Heart left ventricle (tissue), 16 donors: ENCODE measurements around the gene WDR13. TPM values are rescaled to one million over a fixed set of nuclear protein-coding genes. Genes with fewer than 3 reads are reported as not detected.

ENCODE experiments used
- ATAC-seq, 4 donors: fragments of 200-7000 bp; cut with Tn5 transposase; one replicate each; pipeline ENCODE4 v1.9.1; 2020 to 2022; ENCODE audit warnings: moderate library complexity in 4 of 4, mild to moderate bottlenecking in 3 of 4, moderate number of reproducible peaks in 1 of 4
- DNase-seq, 5 donors: peaks; one replicate each; pipeline ENCODE4 v3.0.0-alpha.2; 2020
- H3K27ac ChIP-seq, 12 donors: fragments of 200-600 bp; sonication (generic) in 4 of 12; one replicate each; pipeline versions ENCODE4 v1.5.0 to v1.8.0; 2016 to 2022; ENCODE audit warnings: mild to moderate bottlenecking in 2 of 12
- H3K27me3 ChIP-seq, 9 donors: fragments of 200-600 bp; sonication (generic) in 2 of 9; one replicate each; pipeline versions ENCODE4 v1.5.1 to v1.8.0; 2016 to 2022; ENCODE audit warnings: mild to moderate bottlenecking in 3 of 9
- H3K36me3 ChIP-seq, 9 donors: fragments of 200-600 bp; sonication (generic) in 2 of 9; one replicate each; pipeline versions ENCODE4 v1.5.0 to v1.8.0; 2018 to 2022; ENCODE audit warnings: mild to moderate bottlenecking in 2 of 9
- H3K4me1 ChIP-seq, 12 donors: fragments of 200-600 bp; sonication (generic) in 4 of 12; one replicate each; pipeline versions ENCODE4 v1.5.0 to v1.8.0; 2016 to 2022; ENCODE audit warnings: mild to moderate bottlenecking in 3 of 12
- H3K4me3 ChIP-seq, 12 donors: fragments of 200-600 bp; sonication (generic) in 4 of 12; one replicate each; pipeline versions ENCODE4 v1.5.0 to v1.8.0; 2017 to 2022; ENCODE audit warnings: mild to moderate bottlenecking in 9 of 12, moderate library complexity in 4 of 12
- H3K9me3 ChIP-seq, 12 donors: fragments of 200-600 bp; sonication (generic) in 4 of 12; one replicate each; pipeline versions ENCODE4 v1.5.0 to v1.8.0; 2016 to 2022; ENCODE audit warnings: mild to moderate bottlenecking in 1 of 12
- POLR2A ChIP-seq, 2 donors: fragments of 450-650 bp; IDR thresholded peaks; one replicate each; pipeline ENCODE4 v1.6.1; 2017; ENCODE audit warnings: antibody characterized with exemption in 2 of 2, mild to moderate bottlenecking in 2 of 2, moderate library complexity in 2 of 2
- WGBS, 4 donors: extraction: QIAGEN DNeasy Blood & Tissue Kit in 2 of 4; methylation state at CpG; one replicate each; pipeline versions ENCODE4 v1.1.5 to v1.1.7; 2013 to 2018; 5-methylcytosine and 5-hydroxymethylcytosine counted together
- intact Hi-C, 10 donors: fragments of 100-400 bp; cut with DNase I; formaldehyde crosslinking; loops; one replicate each; pipeline versions ENCODE4 v1.11.1 to v1.14.2; 2022
- polyA plus RNA-seq, 2 donors: library from polyadenylated mRNA; stranded (reverse); fragments of 200-250 nt; gene quantifications; one replicate each; pipeline ENCODE4 v1.2.3, GENCODE V29; 2013
- total RNA-seq, 9 donors: library from RNA; depleted of rRNA in 2 of 9; stranded (reverse); fragments of >200 nt in 2 of 9; fragmentation: NEBNext Ultra II Directional in 3 of 9; extraction: Animal tissue kit (Norgen Biotek cat#: 25700) in 3 of 9; gene quantifications; one replicate each; pipeline versions ENCODE4 v1.1.0 to v1.2.4, GENCODE V29; 2016 to 2023
- TF ChIP-seq, protein P1 (sequence below), 12 donors: fragments of 200-600 bp; sonication (generic) in 4 of 12; IDR thresholded peaks; one replicate each; pipeline versions ENCODE4 v1.5.0 to v1.8.0; 2018 to 2022; ENCODE audit warnings: antibody characterized with exemption in 12 of 12, mild to moderate bottlenecking in 5 of 12
- donor health status: ischemic (EF 13 %, LVEDD 7.1; RV severe dilation, severe dysfunction).
- donor health status: healthy with polysubstance abuse.
- donor health status: DM: no; HTN: yes; CAD: no.
- donor health status: DM: no; HTN: no; CAD: no.
- donor health status: ischemic (EF 25% LVEDD 6.9; RV normal size, moderate dysfunction).
- donor health status: ischemic (EF 25% LVEDD 5.7; RV mildly dilated, moderate dysfunction).
- donor health status: healthy.
- donor health status: DM: yes; HTN: yes; CAD: no.
- donor health status: ischemic (EF 35%, LVEDD 5.7; RV mildly dilated, moderate dysfunction).
- donor health status: nonischemic (EF 11% LVEDD 7.7; RV severe dilation, severe dysfunction).
- donor health status: DM: yes; HTN: yes; CAD: no.
- donor health status: PGD.
- donor health status: ischemic (EF 29% LVEDD 5.4; RV normal size, mild dysfunction).
- donor health status: nonischemic (EF 23%, LVEDD 6.1; RV moderate dilation, normal function).

The WDR13 gene
- total and polyA plus RNA-seq, 11 donors: 123 to 281 (median 198) TPM

DNA sequence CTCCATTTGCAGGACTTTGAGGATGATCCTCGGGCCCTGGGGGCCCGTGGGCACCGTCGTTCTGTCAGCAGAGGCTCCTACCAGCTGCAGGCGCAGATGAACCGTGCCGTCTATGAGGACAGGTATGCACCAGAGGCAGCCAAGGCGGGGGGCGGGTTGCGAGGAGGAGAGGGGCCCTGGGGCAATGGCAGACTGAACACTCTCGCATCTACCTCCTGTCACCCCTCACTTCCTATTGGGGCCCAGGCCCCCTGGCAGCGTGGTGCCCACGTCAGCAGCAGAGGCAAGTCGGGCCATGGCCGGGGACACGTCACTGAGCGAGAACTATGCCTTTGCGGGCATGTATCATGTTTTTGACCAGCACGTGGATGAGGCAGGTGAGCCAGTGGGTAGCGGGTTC, 2.0 kb downstream of the WDR13 start:
- WGBS, 4 donors: 90 to 97% (median 93%) methylated on average over 19 to 20 of the region's 20 CpGs
- Histone ChIP-seq H3K4me1 (peaks cover 0 to 12% (median 3%) of the 10 kb centered on the region in 12 donors), H3K27ac (no peak overlapping the region), H3K4me3 (no peak overlapping the region), H3K9me3 (no peaks in the 10 kb centered on the region), H3K36me3 (peaks cover 0 to 53% (median 51%) of the 10 kb centered on the region in 9 donors), H3K27me3 (no peaks in the 10 kb centered on the region)
- no peak for TF ChIP-seq POLR2A (IDR thresholded peaks at IDR 0.05)
- TF ChIP-seq, protein P1, sequence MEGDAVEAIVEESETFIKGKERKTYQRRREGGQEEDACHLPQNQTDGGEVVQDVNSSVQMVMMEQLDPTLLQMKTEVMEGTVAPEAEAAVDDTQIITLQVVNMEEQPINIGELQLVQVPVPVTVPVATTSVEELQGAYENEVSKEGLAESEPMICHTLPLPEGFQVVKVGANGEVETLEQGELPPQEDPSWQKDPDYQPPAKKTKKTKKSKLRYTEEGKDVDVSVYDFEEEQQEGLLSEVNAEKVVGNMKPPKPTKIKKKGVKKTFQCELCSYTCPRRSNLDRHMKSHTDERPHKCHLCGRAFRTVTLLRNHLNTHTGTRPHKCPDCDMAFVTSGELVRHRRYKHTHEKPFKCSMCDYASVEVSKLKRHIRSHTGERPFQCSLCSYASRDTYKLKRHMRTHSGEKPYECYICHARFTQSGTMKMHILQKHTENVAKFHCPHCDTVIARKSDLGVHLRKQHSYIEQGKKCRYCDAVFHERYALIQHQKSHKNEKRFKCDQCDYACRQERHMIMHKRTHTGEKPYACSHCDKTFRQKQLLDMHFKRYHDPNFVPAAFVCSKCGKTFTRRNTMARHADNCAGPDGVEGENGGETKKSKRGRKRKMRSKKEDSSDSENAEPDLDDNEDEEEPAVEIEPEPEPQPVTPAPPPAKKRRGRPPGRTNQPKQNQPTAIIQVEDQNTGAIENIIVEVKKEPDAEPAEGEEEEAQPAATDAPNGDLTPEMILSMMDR (IDR thresholded peaks at IDR 0.05): no peak
- intact Hi-C loops: loop anchor here in 1 of 10 donors (10.0 kb wide), 1 partner anchor 65 kb away; the partner anchor contains the start of gene TBC1D25
- no peak for DNase-seq
- no peak for ATAC-seq

DNA sequence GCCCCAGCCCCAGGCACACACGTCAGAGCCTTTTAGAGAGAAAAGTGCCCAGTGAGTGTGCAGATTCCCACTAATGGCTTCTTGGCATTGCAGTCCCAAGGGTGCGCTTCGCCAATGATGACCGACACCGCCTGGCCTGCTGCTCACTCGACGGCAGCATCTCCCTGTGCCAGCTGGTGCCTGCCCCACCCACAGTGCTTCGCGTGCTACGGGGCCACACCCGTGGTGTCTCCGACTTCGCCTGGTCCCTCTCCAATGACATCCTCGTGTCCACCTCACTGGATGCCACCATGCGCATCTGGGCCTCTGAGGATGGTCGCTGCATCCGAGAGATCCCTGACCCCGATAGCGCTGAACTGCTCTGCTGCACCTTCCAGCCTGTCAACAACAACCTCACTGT, 2.9 kb downstream of the WDR13 start:
- intact Hi-C loops: loop anchor here in 1 of 10 donors (10.0 kb wide), 1 partner anchor 475 kb away; the partner anchor contains the start of genes PRAF2 and WDR45
- no peak overlapping the region for H3K27ac ChIP-seq
- peaks cover 0 to 61% (median 59%) of the 10 kb centered on the region in 9 donors for H3K36me3 ChIP-seq
- ATAC-seq: no peak
- 89 to 91% (median 90%) methylated on average over 10 to 19 of the region's 19 CpGs for WGBS, 4 donors
- TF ChIP-seq, protein P1 (IDR thresholded peaks at IDR 0.05): no peak
- TF ChIP-seq POLR2A (IDR thresholded peaks at IDR 0.05): no peak
- DNase-seq: peak in 1 of 5 donors; percentile 27
- H3K4me3 ChIP-seq: no peak overlapping the region
- H3K27me3 ChIP-seq: no peaks in the 10 kb centered on the region
- no peaks in the 10 kb centered on the region for H3K9me3 ChIP-seq
- peaks cover 0 to 12% (median 3%) of the 10 kb centered on the region in 12 donors for H3K4me1 ChIP-seq

DNA sequence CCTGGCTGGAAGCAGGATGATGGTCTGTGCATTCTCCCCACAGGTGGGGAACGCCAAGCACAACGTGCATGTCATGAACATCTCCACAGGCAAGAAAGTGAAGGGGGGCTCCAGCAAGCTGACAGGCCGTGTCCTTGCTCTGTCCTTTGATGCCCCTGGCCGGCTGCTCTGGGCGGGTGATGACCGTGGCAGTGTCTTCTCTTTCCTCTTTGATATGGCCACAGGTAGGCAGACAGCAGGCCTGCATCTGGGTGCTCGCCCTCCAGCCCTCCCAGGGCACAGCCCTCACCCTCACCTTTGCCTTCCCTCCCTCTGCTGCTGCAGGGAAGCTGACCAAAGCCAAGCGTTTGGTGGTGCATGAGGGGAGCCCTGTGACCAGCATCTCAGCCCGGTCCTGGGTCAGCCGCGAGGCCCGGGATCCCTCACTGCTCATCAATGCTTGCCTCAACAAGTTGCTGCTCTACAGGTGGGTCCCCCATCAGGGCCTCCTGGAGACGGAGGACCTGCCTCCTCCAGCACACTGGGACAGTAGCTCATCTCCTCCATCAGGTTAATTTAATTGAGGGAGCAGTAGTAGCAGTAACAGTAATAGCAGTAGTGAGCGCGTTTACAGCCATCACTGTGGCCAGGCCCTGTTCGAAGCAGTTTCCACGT, 4.6 kb downstream of the WDR13 start:
- H3K27ac ChIP-seq: no peak overlapping the region
- H3K4me1 ChIP-seq: peaks cover 0 to 11% (median 3%) of the 10 kb centered on the region in 12 donors
- H3K36me3 ChIP-seq: peaks cover 0 to 67% (median 60%) of the 10 kb centered on the region in 9 donors
- H3K9me3 ChIP-seq: no peaks in the 10 kb centered on the region
- 75 to 83% (median 80%) methylated on average over 16 to 17 of the region's 17 CpGs for WGBS, 4 donors
- H3K4me3 ChIP-seq: no peak overlapping the region
- no peaks in the 10 kb centered on the region for H3K27me3 ChIP-seq
- TF ChIP-seq, protein P1 (IDR thresholded peaks at IDR 0.05): no peak
- no peak for TF ChIP-seq POLR2A (IDR thresholded peaks at IDR 0.05)
- ATAC-seq (no peak), DNase-seq (no peak)
- intact Hi-C loops: loop anchor here in 1 of 10 donors (10.0 kb wide), 1 partner anchor 473 kb away; the partner anchor contains the start of genes PRAF2 and WDR45

DNA sequence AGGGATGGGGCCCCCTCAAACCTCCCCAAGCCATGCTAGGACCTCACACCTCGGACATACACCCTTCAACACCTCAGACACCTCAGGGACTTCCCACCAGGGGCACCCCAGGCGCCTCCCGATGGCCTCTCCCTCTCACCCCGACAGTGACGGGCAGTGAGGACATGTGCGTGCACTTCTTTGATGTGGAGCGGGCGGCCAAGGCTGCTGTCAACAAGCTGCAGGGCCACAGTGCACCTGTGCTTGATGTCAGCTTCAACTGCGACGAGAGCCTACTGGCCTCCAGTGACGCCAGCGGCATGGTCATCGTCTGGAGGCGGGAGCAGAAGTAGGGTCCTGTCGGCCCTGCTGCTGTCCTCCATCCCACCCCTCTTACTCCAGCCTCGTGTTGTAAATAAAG, 7.4 kb downstream of the WDR13 start:
- H3K27me3 ChIP-seq: no peaks in the 10 kb centered on the region
- H3K4me1 ChIP-seq: no peaks in the 10 kb centered on the region
- no peak for ATAC-seq
- H3K4me3 ChIP-seq: no peak overlapping the region
- WGBS, 4 donors: 89 to 93% (median 91%) methylated on average over 8 to 16 of the region's 16 CpGs
- H3K36me3 ChIP-seq: peaks cover 0 to 56% (median 49%) of the 10 kb centered on the region in 9 donors
- no peak for TF ChIP-seq POLR2A (IDR thresholded peaks at IDR 0.05)
- TF ChIP-seq, protein P1 (IDR thresholded peaks at IDR 0.05): no peak
- H3K27ac ChIP-seq: no peak overlapping the region
- H3K9me3 ChIP-seq: no peaks in the 10 kb centered on the region
- intact Hi-C loops: loop anchor here in 1 of 10 donors (10.0 kb wide), 1 partner anchor 470 kb away; the partner anchor contains the start of genes PRAF2 and WDR45
- no peak for DNase-seq
